ENCODE measurements around the gene EPPIN.

Gene EPPIN

DNA sequence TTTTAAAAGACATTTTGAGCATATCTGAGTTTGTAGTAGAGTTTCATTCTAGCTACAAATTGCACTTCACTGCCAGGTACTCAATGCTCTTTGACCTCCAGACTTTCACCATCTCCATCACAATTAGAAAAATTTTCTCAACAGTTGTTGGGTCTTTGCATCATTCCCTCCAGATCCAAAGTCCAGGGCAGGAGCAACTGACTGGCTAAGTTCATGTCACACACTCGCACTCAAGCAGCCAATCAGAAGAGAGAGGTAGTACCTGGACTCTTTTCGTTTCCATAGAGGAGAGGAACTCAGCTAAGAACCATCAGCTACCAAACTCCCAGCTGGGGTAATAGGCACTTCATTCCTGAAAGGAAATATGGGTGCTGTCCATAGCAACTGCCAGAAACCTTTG lies 40.8 kb downstream of the EPPIN start:
- H2BK15ac ChIP-seq (ENCODE audit: low read depth, poor library complexity, severe bottlenecking): no peak overlapping the region
- H3K27me3 ChIP-seq (ENCODE audit: control insufficient read depth in 1 of 2, insufficient read depth in 1 of 2, low read length in 2 of 2): peaks cover 0 to 8% of the 10 kb centered on the region in 2 experiments
- no peak overlapping the region for H2AK5ac ChIP-seq (ENCODE audit: low read length, severe bottlenecking)
- no peak overlapping the region for H2BK12ac ChIP-seq (ENCODE audit: low read length in 2 of 2)
- 72% methylated on average over 2 of the region's 2 CpGs for WGBS
- no peak overlapping the region for H2BK120ac ChIP-seq (ENCODE audit: low read depth, low read length)
- no peak overlapping the region for H3K18ac ChIP-seq (ENCODE audit: low read depth in 1 of 2, low read length in 2 of 2)
- no peak overlapping the region for H3K4me2 ChIP-seq (ENCODE audit: low read length, poor library complexity, severe bottlenecking)
- no peaks in the 10 kb centered on the region for H3K36me3 ChIP-seq (ENCODE audit: control insufficient read depth in 1 of 2, insufficient read depth in 2 of 2, low read depth in 1 of 2, low read length in 2 of 2)
- H2BK5ac ChIP-seq (ENCODE audit: low read depth, low read length, poor library complexity, severe bottlenecking): no peak overlapping the region
- no peak overlapping the region for H3K9ac ChIP-seq (ENCODE audit: low read length)
- H3K4me3 ChIP-seq (ENCODE audit: insufficient read depth in 1 of 2, low read depth in 1 of 2, low read length in 2 of 2): no peak overlapping the region
- H3K4me1 ChIP-seq (ENCODE audit: control insufficient read depth, insufficient read depth, low read depth, low read length): no peaks in the 10 kb centered on the region
- H3K9me3 ChIP-seq (ENCODE audit: control insufficient read depth, low read length): no peaks in the 10 kb centered on the region
- no peak overlapping the region for H3K4ac ChIP-seq (ENCODE audit: low read depth in 1 of 2, low read length in 2 of 2)
- no peak overlapping the region for H3K23ac ChIP-seq (ENCODE audit: low read length in 2 of 2)
- H3K27ac ChIP-seq (ENCODE audit: low read length, poor library complexity, severe bottlenecking): no peak overlapping the region
- no peak overlapping the region for H4K8ac ChIP-seq (ENCODE audit: low read length)
- DNase-seq: no peak
- H3K79me1 ChIP-seq (replicated peaks; ENCODE audit: low read length, poor library complexity, severe bottlenecking): no peaks in the 10 kb centered on the region
- no peak overlapping the region for H2AFZ ChIP-seq (ENCODE audit: low read depth, low read length)
- H3K14ac ChIP-seq (ENCODE audit: low read length in 2 of 2): no peak overlapping the region
- no peak overlapping the region for H4K91ac ChIP-seq (ENCODE audit: low read length)

- H2BK120ac ChIP-seq (ENCODE audit: low read depth, low read length): no peak overlapping the region
- no peak overlapping the region for H3K18ac ChIP-seq (ENCODE audit: low read depth in 1 of 2, low read length in 2 of 2)
- H3K4ac ChIP-seq (ENCODE audit: low read depth in 1 of 2, low read length in 2 of 2): no peak overlapping the region
- no peak overlapping the region for H3K4me2 ChIP-seq (ENCODE audit: low read length, poor library complexity, severe bottlenecking)
- peaks cover 0 to 36% of the 10 kb centered on the region in 2 experiments for H3K27me3 ChIP-seq (ENCODE audit: control insufficient read depth in 1 of 2, insufficient read depth in 1 of 2, low read length in 2 of 2)
- H2BK5ac ChIP-seq (ENCODE audit: low read depth, low read length, poor library complexity, severe bottlenecking): no peak overlapping the region
- no peaks in the 10 kb centered on the region for H3K4me1 ChIP-seq (ENCODE audit: control insufficient read depth, insufficient read depth, low read depth, low read length)
- no peak overlapping the region for H4K91ac ChIP-seq (ENCODE audit: low read length)
- H3K36me3 ChIP-seq (ENCODE audit: control insufficient read depth in 1 of 2, insufficient read depth in 2 of 2, low read depth in 1 of 2, low read length in 2 of 2): no peaks in the 10 kb centered on the region
- H3K79me1 ChIP-seq (replicated peaks; ENCODE audit: low read length, poor library complexity, severe bottlenecking): no peaks in the 10 kb centered on the region
- no peak overlapping the region for H3K14ac ChIP-seq (ENCODE audit: low read length in 2 of 2)
- H3K9me3 ChIP-seq (ENCODE audit: control insufficient read depth, low read length): no peaks in the 10 kb centered on the region
- no peak overlapping the region for H3K9ac ChIP-seq (ENCODE audit: low read length)
- H4K8ac ChIP-seq (ENCODE audit: low read length): no peak overlapping the region
- no peak for DNase-seq
- H2AK5ac ChIP-seq (ENCODE audit: low read length, severe bottlenecking): no peak overlapping the region
- no peak overlapping the region for H2BK12ac ChIP-seq (ENCODE audit: low read length in 2 of 2)
- H3K27ac ChIP-seq (ENCODE audit: low read length, poor library complexity, severe bottlenecking): no peak overlapping the region
- no peak overlapping the region for H2BK15ac ChIP-seq (ENCODE audit: low read depth, poor library complexity, severe bottlenecking)
- H2AFZ ChIP-seq (ENCODE audit: low read depth, low read length): no peak overlapping the region
- WGBS: no CpG with 5 or more reads among the region's 2 CpGs
- H3K23ac ChIP-seq (ENCODE audit: low read length in 2 of 2): no peak overlapping the region
- H3K4me3 ChIP-seq (ENCODE audit: insufficient read depth in 1 of 2, low read depth in 1 of 2, low read length in 2 of 2): no peak overlapping the region
Observed at GRCh38 chr20:45503403-45503802, 43.8 kb downstream of the EPPIN start.

- Histone ChIP-seq H2BK5ac (ENCODE audit: low read depth, low read length, poor library complexity, severe bottlenecking) (no peak overlapping the region), H3K4me2 (ENCODE audit: low read length, poor library complexity, severe bottlenecking) (no peak overlapping the region), H2BK12ac (ENCODE audit: low read length in 2 of 2) (no peak overlapping the region), H3K9ac (ENCODE audit: low read length) (no peak overlapping the region), H3K9me3 (ENCODE audit: control insufficient read depth, low read length) (no peaks in the 10 kb centered on the region), H2BK120ac (ENCODE audit: low read depth, low read length) (no peak overlapping the region), H2BK15ac (ENCODE audit: low read depth, poor library complexity, severe bottlenecking) (no peak overlapping the region), H3K4me3 (ENCODE audit: insufficient read depth in 1 of 2, low read depth in 1 of 2, low read length in 2 of 2) (no peak overlapping the region), H3K36me3 (ENCODE audit: control insufficient read depth in 1 of 2, insufficient read depth in 2 of 2, low read depth in 1 of 2, low read length in 2 of 2) (no peaks in the 10 kb centered on the region), H4K8ac (ENCODE audit: low read length) (no peak overlapping the region), H3K14ac (ENCODE audit: low read length in 2 of 2) (no peak overlapping the region), H2AK5ac (ENCODE audit: low read length, severe bottlenecking) (no peak overlapping the region), H3K18ac (ENCODE audit: low read depth in 1 of 2, low read length in 2 of 2) (no peak overlapping the region), H3K4ac (ENCODE audit: low read depth in 1 of 2, low read length in 2 of 2) (no peak overlapping the region), H4K91ac (ENCODE audit: low read length) (no peak overlapping the region), H3K23ac (ENCODE audit: low read length in 2 of 2) (no peak overlapping the region), H3K4me1 (ENCODE audit: control insufficient read depth, insufficient read depth, low read depth, low read length) (no peaks in the 10 kb centered on the region), H3K27ac (ENCODE audit: low read length, poor library complexity, severe bottlenecking) (no peak overlapping the region), H3K27me3 (ENCODE audit: control insufficient read depth in 1 of 2, insufficient read depth in 1 of 2, low read length in 2 of 2) (peaks cover 0 to 40% of the 10 kb centered on the region in 2 experiments), H3K79me1 (replicated peaks; ENCODE audit: low read length, poor library complexity, severe bottlenecking) (no peaks in the 10 kb centered on the region), H2AFZ (ENCODE audit: low read depth, low read length) (no peak overlapping the region)
- no peak for DNase-seq
- 60% methylated on average over 1 of the region's 1 CpG for WGBS
Observed at GRCh38 chr20:45502561-45502960, 44.6 kb downstream of the EPPIN start.

GRCh38 chr20:45501600-45501999 lies 45.6 kb downstream of the EPPIN start:
- no peak overlapping the region for H3K23ac ChIP-seq (ENCODE audit: low read length in 2 of 2)
- WGBS: 72% methylated on average over 1 of the region's 1 CpG
- no peak overlapping the region for H2AK5ac ChIP-seq (ENCODE audit: low read length, severe bottlenecking)
- no peak overlapping the region for H3K4ac ChIP-seq (ENCODE audit: low read depth in 1 of 2, low read length in 2 of 2)
- no peak overlapping the region for H3K14ac ChIP-seq (ENCODE audit: low read length in 2 of 2)
- H2BK12ac ChIP-seq (ENCODE audit: low read length in 2 of 2): no peak overlapping the region
- no peaks in the 10 kb centered on the region for H3K4me1 ChIP-seq (ENCODE audit: control insufficient read depth, insufficient read depth, low read depth, low read length)
- H2BK5ac ChIP-seq (ENCODE audit: low read depth, low read length, poor library complexity, severe bottlenecking): no peak overlapping the region
- no peak overlapping the region for H3K4me3 ChIP-seq (ENCODE audit: insufficient read depth in 1 of 2, low read depth in 1 of 2, low read length in 2 of 2)
- DNase-seq: no peak
- no peak overlapping the region for H3K9ac ChIP-seq (ENCODE audit: low read length)
- H4K8ac ChIP-seq (ENCODE audit: low read length): no peak overlapping the region
- no peak overlapping the region for H2BK120ac ChIP-seq (ENCODE audit: low read depth, low read length)
- no peak overlapping the region for H3K27ac ChIP-seq (ENCODE audit: low read length, poor library complexity, severe bottlenecking)
- no peak overlapping the region for H2BK15ac ChIP-seq (ENCODE audit: low read depth, poor library complexity, severe bottlenecking)
- H3K9me3 ChIP-seq (ENCODE audit: control insufficient read depth, low read length): no peaks in the 10 kb centered on the region
- no peak overlapping the region for H3K18ac ChIP-seq (ENCODE audit: low read depth in 1 of 2, low read length in 2 of 2)
- H3K27me3 ChIP-seq (ENCODE audit: control insufficient read depth in 1 of 2, insufficient read depth in 1 of 2, low read length in 2 of 2): peaks cover 0 to 47% of the 10 kb centered on the region in 2 experiments
- no peak overlapping the region for H3K4me2 ChIP-seq (ENCODE audit: low read length, poor library complexity, severe bottlenecking)
- no peaks in the 10 kb centered on the region for H3K36me3 ChIP-seq (ENCODE audit: control insufficient read depth in 1 of 2, insufficient read depth in 2 of 2, low read depth in 1 of 2, low read length in 2 of 2)
- H3K79me1 ChIP-seq (replicated peaks; ENCODE audit: low read length, poor library complexity, severe bottlenecking): no peaks in the 10 kb centered on the region
- no peak overlapping the region for H4K91ac ChIP-seq (ENCODE audit: low read length)
- no peak overlapping the region for H2AFZ ChIP-seq (ENCODE audit: low read depth, low read length)
